Stimulated activated CD4-positive, alpha-beta T cell treated with anti-CD3 and anti-CD28 coated beads, Interleukin-15, amount 100 ng/mL, for 48 hours (primary cell): ENCODE measurements around the gene SURF6.
"Not testable (repeated sequence)": the region's sequence is repeated elsewhere in the genome, so short reads cannot be mapped to it uniquely, and the experiment has no call there.

ENCODE experiments used
- DNase-seq, 2 donors: peaks; one replicate each; pipeline ENCODE4 v3.0.0-alpha.2; 2020; ENCODE audit warnings: low read depth in 2 of 2

Gene SURF6

DNA sequence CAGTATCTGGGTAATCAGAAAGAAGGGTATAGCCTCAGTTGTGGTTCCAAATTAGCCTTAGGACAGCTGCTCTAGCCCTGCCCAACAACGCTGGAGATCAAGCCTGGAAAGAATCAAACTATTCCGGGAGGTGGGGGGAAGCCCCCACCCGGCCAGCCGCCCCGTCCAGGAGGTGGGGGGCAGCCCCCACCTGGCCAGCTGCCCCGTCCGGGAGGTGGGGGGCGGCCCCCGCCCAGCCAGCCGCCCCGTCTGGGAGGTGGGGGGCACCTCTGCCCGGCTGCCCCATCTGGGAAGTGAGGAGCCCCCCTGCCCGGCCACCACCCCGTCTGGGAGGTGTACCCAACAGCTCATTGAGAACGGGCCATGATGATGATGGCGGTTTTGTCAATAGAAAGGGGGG is 36.0 kb downstream of the SURF6 start:
- not testable (repeated sequence) for DNase-seq

DNA sequence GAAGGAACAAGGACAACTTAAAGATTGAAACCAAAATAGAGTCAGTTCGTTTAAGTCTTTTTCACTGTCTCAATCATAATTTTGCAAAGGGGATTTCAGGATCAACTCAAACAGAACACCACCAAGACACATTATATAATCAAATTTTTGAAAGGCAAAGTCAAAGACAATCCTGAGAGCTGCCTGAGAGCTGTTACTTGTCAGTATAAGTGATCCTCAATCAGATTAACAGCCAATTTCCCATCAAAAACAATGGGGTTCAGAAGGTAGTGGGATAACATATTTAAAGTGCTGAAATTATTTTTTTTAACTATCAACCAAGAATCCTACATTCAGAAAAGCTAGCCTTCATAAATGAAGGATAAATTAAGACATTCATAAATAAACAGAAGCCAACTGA is 41.7 kb downstream of the SURF6 start:
- DNase-seq, result no peak

DNA sequence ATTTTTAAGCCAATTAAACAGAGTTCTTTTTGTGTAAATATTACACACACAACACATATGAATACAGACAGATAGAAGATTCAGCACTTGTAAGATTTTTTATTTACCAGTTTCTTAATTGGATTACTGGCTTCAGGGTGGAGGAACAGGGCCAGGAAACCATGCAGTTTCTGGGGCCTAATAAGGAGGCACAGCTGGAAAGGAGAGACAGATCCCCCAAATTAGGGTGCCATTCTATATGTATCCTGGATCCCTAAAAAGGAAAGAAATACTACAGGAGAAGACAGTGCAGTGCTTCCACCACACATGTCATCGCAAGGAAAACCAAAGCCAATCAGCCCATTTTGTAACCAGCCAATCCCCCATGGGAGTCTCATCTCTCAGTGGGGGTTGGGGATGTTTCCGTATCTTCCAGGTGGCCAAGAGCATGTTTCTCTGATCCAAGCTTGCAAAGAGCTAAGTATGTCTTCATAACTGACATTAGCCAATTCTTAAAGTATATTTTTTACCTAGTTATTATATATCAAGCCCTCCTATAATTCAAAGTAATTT is 45.2 kb downstream of the SURF6 start:
- no peak for DNase-seq

DNA sequence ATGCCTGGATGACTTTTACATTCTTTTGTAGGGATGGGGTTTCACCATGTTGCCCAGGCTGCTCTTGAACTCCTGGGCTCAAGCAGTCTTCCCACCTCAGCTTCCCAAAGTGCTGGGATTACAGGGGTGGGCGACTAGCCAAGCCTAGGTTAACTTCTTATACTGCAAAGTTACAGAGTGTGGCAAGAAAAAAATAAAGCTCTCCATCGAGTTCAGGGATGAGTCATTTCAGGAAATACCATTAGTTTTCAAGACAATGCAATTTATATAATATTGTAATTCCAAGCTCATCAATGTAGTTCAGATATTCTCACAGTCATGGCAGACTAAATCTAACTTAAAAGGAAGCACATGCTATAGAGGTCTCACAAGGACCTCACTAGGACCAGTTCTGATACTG is 49.5 kb downstream of the SURF6 start:
- DNase-seq, result no peak

DNA sequence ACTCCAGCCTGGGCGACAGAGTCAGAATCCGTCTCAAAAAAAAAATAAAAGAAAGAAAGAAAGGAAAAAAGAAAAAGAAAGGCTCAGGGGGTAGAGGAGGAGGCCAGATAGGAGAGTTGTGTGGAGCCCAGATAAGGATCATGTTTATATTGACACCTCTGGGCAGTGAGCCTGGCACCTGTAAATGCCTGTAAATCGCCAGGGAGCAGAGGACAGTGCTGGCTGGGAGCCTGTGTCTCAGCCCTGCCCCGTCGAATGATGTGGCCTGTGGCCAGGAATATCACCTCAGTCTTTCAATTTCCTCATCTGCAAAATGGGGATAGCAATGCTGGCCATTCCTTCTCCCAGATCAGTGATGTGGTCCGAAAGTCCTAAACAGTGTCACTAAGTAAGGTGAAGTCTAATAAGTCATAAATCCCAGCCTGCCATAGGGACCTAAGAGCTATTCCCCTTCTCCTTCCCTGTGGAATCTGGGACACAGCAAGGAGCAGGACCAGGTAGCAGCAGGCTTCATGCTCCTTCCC is 50.7 kb downstream of the SURF6 start:
- DNase-seq, result no peak

DNA sequence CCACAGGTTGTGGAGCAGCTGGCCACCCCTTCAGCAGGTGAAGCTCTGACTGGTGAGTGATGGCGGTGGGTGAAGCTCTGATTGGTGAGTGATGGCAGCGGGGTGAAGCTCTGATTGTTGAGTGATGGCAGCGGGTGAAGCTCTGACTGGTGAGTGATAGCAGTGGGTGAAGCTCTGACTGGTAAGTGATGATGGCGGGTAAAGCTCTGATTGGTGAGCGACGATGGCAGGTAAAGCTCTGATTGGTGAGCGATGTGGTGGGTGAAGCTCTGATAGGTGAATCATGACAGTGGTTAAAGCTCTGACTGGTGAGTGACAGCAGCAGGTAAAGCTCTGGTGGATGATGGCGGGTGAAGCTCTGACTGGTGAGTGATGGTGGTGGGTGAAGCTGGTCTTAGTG is 51.6 kb downstream of the SURF6 start:
- DNase-seq, result no peak

DNA sequence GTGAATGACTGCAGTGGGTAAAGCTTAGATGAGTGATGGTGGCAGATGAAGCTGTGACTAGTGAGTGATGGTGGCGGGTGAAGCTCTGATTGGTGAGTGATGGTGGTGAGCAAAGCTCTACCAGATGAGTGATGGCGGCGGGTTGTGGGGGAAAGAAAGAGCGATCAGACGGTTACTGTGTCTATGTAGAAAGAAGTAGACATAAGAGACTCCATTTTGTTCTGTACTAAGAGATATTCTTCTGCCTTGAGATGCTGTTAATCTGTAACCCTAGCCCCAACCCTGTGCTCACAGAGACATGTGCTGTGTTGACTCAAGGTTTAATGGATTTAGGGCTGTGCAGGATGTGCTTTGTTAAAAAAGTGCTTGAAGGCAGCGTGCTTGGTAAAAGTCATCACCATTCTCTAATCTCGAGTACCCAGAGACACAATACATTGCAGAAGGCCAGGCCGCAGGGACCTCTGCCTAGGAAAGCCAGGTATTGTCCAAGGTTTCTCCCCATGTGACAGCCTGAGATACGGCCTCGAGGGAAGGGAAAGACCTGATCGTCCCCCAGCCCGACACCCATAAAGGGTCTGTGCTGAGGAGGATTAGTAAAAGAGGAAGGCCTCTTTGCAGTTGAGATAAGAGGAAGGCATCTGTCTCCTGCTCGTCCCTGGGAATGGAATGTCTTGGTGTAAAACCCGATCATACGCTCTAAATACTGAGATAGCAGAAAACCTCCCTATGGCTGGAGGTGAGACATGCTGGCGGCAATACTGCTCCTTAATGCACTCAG is 52.5 kb downstream of the SURF6 start:
- not testable (repeated sequence) for DNase-seq

DNA sequence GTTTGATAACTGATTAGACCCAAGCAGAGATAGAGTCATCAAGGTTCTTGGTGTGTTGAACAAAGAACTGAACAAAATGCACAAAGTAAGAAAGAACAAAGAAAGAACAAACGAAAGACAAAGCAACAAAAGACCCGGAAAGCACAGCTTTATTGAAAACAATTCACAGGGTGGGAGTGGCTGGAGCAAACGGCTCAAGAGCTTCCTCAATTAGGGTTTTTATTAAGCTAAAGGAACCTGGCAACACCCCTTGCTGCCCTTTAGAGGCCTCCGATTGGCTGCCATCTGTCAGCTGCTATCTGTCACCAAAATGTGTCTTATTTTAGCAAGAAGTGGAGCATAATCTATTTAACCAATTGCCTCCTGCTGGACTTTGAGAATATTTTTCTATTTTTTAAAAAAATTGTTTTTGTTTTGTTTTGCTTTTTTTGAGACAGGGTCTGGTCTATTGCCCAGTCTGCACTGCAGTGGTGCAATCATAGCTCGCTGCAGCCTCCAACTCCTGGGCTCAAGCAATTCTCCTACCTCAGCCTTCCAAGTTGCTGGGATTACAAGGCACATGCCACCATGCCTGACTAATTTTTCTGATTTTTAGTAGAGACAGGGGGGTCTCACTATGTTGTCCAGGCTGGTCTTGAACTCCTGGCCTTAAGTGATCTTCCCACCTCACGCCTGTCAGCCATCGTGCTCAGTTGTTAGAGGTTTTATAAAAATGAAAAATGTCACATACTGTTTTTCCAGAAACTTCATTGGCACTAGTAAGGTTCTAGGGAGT is 53.3 kb downstream of the SURF6 start:
- no peak for DNase-seq

DNA sequence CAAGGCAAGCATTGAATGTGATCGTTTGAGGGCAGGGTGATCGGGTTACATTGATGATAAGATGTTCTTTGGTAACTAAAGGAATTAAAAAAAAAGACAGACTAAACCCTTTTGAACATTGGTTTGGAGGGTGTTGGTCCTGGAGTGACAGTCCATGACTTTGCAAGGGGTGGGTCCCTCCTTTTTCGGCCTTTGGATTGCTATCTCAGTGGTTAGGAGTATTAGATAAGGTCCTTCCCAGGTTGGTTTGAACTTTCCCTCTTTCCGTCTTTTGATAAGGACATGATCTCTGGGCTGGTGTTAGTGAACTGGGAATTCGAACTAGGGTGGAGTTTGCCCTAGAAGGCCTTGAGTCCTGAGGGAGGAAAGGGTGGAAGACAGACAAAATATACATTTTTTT is 55.6 kb downstream of the SURF6 start:
- no peak for DNase-seq
